Measurements from ENCODE around the gene COX8A. TPM values are rescaled to one million over a fixed set of nuclear protein-coding genes. Genes with fewer than 3 reads are reported as not detected.

The COX8A gene
- total RNA-seq, 1 experiment from 2014 or later = 745 TPM

- DNase-seq (ENCODE audit: low spot score) = no peak
These were observed 27.3 kb downstream of the COX8A start for GRCh38 chr11:64001484-64002420.

GRCh38 chr11:64003807-64004589, 29.6 kb downstream of the COX8A start:
- DNase-seq (ENCODE audit: low spot score) = no peak

GRCh38 chr11:64004590-64004984, 30.2 kb downstream of the COX8A start:
- no peak for DNase-seq (ENCODE audit: low spot score)

- DNase-seq (ENCODE audit: low spot score) = no peak
These were observed 31.3 kb downstream of the COX8A start for GRCh38 chr11:64005691-64006090.

GRCh38 chr11:64006398-64006797, 32.0 kb downstream of the COX8A start:
- no peak for DNase-seq (ENCODE audit: low spot score)

GRCh38 chr11:64007160-64007628, 32.8 kb downstream of the COX8A start:
- no peak for DNase-seq (ENCODE audit: low spot score)

- no peak for DNase-seq (ENCODE audit: low spot score)
These were observed 33.3 kb downstream of the COX8A start for GRCh38 chr11:64007629-64008282.

- no peak for DNase-seq (ENCODE audit: low spot score)
These were observed 34.0 kb downstream of the COX8A start for GRCh38 chr11:64008283-64008913.

- no peak for DNase-seq (ENCODE audit: low spot score)
These were observed 34.7 kb downstream of the COX8A start for GRCh38 chr11:64008914-64009633.

- no peak for DNase-seq (ENCODE audit: low spot score)
These were observed 35.3 kb downstream of the COX8A start for GRCh38 chr11:64009710-64010109.

- DNase-seq (ENCODE audit: low spot score) = no peak
These were observed 36.4 kb downstream of the COX8A start for GRCh38 chr11:64010783-64011182.

GRCh38 chr11:64011371-64011770, 37.0 kb downstream of the COX8A start:
- no peak for DNase-seq (ENCODE audit: low spot score)

- DNase-seq (ENCODE audit: low spot score) = no peak
These were observed 38.9 kb downstream of the COX8A start for GRCh38 chr11:64013141-64013896.

GRCh38 chr11:64014356-64014755, 39.9 kb downstream of the COX8A start:
- no peak for DNase-seq (ENCODE audit: low spot score)

- no peak for DNase-seq (ENCODE audit: low spot score)
These were observed 41.1 kb downstream of the COX8A start for GRCh38 chr11:64015510-64015909.

- DNase-seq (ENCODE audit: low spot score) = no peak
These were observed 41.8 kb downstream of the COX8A start for GRCh38 chr11:64015935-64016845.

- DNase-seq (ENCODE audit: low spot score) = no peak
These were observed 43.5 kb downstream of the COX8A start for GRCh38 chr11:64017945-64018224.

- DNase-seq (ENCODE audit: low spot score) = no peak
These were observed 43.9 kb downstream of the COX8A start for GRCh38 chr11:64018310-64018709.
